GM12865 (cell line): ENCODE measurements around the gene HADHA.

Experiments used
- DNase-seq: peaks from one replicate; pipeline ENCODE4 v3.0.0; 2010; ENCODE audit warnings: low read depth
- H3K4me3 ChIP-seq: 2 replicates; pipeline ENCODE4 v1.5.1; 2011; ENCODE audit warnings: mild to moderate bottlenecking, low read depth, low read length, control low read depth
- TF ChIP-seq, protein P1 (sequence below): IDR thresholded peaks from 2 replicates; pipeline ENCODE4 v1.5.1; 2011; ENCODE audit warnings: low read length, control low read depth, low read depth, inconsistent platforms; ENCODE audit not compliant: insufficient read depth; ENCODE audit errors: missing control alignments

HADHA gene

GRCh38 chr2:26144953-26145680 is 99.3 kb downstream of the HADHA start:
- DNase-seq, result peak; percentile 78
- TF ChIP-seq, protein P1, sequence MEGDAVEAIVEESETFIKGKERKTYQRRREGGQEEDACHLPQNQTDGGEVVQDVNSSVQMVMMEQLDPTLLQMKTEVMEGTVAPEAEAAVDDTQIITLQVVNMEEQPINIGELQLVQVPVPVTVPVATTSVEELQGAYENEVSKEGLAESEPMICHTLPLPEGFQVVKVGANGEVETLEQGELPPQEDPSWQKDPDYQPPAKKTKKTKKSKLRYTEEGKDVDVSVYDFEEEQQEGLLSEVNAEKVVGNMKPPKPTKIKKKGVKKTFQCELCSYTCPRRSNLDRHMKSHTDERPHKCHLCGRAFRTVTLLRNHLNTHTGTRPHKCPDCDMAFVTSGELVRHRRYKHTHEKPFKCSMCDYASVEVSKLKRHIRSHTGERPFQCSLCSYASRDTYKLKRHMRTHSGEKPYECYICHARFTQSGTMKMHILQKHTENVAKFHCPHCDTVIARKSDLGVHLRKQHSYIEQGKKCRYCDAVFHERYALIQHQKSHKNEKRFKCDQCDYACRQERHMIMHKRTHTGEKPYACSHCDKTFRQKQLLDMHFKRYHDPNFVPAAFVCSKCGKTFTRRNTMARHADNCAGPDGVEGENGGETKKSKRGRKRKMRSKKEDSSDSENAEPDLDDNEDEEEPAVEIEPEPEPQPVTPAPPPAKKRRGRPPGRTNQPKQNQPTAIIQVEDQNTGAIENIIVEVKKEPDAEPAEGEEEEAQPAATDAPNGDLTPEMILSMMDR, result peak; percentile 68

GRCh38 chr2:26144031-26144430 is 100.4 kb downstream of the HADHA start:
- DNase-seq, result no peak
- TF ChIP-seq, protein P1, result no peak
- no peak overlapping the region for H3K4me3 ChIP-seq

More at GRCh38 chr2:26144953-26145680, 99.3 kb downstream of the HADHA start:
- H3K4me3 ChIP-seq, result no peak overlapping the region

GRCh38 chr2:26141145-26141769 is 103.2 kb downstream of the HADHA start:
- TF ChIP-seq, protein P1, result no peak
- H3K4me3 ChIP-seq, result no peak overlapping the region
- DNase-seq, result no peak
